Kidney epithelial cell (primary cell): ENCODE measurements around the gene PPFIBP1. TPM values are rescaled to one million over a fixed set of nuclear protein-coding genes. Genes with fewer than 3 reads are reported as not detected.
"Not testable (repeated sequence)": the region's sequence is repeated elsewhere in the genome, so short reads cannot be mapped to it uniquely, and the experiment has no call there.

Experiments
- DNase-seq: peaks from one replicate; pipeline ENCODE4 v3.0.0-alpha.2; 2010; ENCODE audit warnings: low read depth
- H3K27me3 ChIP-seq: 2 replicates; pipeline ENCODE4 v1.6.0; 2011; ENCODE audit warnings: low read length; ENCODE audit not compliant: control insufficient read depth, insufficient read depth
- H3K36me3 ChIP-seq: 2 replicates; pipeline ENCODE4 v1.5.1; 2011; ENCODE audit warnings: low read length; ENCODE audit not compliant: control insufficient read depth, insufficient read depth
- H3K4me3 ChIP-seq: 2 replicates; pipeline ENCODE4 v1.5.1; 2011; ENCODE audit warnings: low read depth, mild to moderate bottlenecking, control low read depth, low read length
- total RNA-seq: library from RNA; depleted of rRNA; stranded (reverse); fragments of >200 nt; gene quantifications from 2 replicates; pipeline ENCODE4 v1.2.3, GENCODE V29; 2015
- TF ChIP-seq, protein P1 (sequence below): IDR thresholded peaks from 2 replicates; pipeline ENCODE4 v1.5.1; 2011; ENCODE audit warnings: mild to moderate bottlenecking, moderate library complexity, low read length, control low read depth, inconsistent platforms; ENCODE audit not compliant: insufficient read depth, poor library complexity, severe bottlenecking

The PPFIBP1 gene
- total RNA-seq, 1 donor from 2014 or later: 119 TPM

DNA sequence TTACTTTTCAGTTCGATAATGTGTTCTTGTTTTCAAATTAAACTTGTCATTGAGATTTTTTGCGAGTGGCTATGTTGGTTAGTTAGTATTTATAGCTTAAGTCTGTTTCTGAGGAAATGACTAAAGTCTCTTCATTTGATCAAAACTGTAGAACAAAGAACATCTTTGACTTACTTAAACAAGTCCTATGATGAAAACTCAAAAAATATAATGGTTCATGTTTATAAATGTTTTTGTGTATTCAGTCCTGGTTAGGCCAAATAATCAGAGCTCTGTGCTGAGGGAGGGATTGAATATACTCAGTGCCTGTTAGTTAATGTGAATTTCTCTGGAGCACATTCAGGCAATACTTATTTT is 51.7 kb downstream of the PPFIBP1 start:
- peaks cover 2% of the 10 kb centered on the region for H3K36me3 ChIP-seq
- H3K4me3 ChIP-seq: no peak overlapping the region
- H3K27me3 ChIP-seq: no peaks in the 10 kb centered on the region
- DNase-seq: no peak
- TF ChIP-seq, protein P1, sequence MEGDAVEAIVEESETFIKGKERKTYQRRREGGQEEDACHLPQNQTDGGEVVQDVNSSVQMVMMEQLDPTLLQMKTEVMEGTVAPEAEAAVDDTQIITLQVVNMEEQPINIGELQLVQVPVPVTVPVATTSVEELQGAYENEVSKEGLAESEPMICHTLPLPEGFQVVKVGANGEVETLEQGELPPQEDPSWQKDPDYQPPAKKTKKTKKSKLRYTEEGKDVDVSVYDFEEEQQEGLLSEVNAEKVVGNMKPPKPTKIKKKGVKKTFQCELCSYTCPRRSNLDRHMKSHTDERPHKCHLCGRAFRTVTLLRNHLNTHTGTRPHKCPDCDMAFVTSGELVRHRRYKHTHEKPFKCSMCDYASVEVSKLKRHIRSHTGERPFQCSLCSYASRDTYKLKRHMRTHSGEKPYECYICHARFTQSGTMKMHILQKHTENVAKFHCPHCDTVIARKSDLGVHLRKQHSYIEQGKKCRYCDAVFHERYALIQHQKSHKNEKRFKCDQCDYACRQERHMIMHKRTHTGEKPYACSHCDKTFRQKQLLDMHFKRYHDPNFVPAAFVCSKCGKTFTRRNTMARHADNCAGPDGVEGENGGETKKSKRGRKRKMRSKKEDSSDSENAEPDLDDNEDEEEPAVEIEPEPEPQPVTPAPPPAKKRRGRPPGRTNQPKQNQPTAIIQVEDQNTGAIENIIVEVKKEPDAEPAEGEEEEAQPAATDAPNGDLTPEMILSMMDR: no peak

DNA sequence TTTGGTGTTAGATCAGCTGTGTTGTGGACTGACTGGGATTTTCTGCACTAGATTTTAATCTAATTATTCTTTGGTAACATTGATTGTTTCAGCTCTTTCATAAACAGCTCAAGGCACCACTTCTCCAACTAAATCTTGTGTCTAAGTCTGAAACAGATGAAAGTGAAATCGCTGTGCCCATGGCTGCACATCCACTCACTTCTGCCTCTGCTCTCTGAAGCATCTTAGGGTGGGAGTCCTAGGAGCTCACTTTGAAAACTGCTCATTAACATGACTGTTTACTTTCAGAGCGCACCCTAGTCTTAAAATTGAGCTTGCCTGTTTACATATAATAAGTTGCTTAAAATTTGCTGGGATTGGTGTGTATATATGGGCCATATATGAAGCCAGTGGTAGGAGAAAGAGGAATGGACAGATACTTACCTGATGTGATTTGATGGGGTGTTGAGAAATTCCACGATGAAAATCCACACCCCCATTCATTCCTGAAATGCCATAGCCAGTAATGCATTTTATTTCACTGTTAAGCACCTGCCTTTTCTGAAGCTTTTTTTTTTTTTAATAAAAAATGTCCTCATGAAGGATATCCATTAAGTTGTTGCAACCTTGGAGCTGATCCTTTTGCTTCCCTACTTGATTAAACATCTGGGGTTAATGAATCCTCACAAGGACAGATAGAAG is 52.8 kb downstream of the PPFIBP1 start:
- Histone ChIP-seq H3K36me3 (peaks cover 2% of the 10 kb centered on the region), H3K27me3 (no peaks in the 10 kb centered on the region), H3K4me3 (no peak overlapping the region)
- TF ChIP-seq, protein P1: no peak
- no peak for DNase-seq

DNA sequence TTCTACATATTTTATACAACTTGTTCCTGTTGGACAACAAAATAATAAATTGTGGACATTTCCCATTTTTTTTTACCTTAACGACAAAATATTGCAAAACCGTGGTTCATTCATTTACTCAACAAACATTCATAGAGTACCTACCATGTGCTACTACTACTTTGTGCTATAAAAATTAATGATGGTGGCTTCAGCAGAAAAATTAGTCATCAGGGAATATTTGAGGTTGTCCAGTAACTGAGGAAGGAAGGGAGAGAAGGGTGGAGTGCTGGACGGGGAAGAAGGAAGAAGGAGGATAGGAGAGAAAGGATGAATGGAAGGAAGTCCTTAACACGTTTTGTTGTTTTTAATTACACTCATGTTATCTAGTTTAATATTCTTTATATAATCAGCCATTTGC is 53.7 kb downstream of the PPFIBP1 start:
- TF ChIP-seq, protein P1: no peak
- DNase-seq: no peak
- H3K27me3 ChIP-seq: no peaks in the 10 kb centered on the region

DNA sequence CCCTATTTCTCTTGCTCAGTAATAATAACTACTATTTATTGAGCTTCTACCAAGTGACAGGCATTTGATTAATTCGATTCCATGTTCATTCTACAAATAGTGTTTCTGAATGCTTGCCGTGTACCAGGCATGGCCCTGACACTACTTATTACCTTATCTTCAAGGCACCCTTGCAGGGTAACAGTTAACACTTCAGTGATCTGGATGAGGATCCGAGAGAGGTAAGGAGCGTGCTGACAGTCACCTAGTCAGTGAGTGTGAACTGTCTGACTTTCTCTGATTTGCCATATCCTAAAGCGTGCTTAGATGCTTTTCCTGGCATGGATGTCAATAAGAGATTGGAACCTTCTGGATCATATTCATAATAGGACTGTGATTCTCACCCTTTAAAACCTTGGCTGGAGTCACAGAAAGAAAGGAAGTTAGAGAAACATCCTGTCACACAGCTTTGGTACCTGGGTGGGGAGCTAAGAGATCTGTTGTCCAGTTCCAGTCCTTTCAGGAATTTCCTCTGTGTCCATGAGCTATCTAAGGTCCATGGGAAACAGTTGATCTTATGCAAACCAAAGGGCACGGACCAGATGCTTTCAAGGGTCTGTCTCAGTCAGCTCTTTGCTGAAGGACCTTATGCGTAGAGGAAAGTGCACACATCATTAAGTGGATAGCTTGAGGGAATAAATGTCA is 54.8 kb downstream of the PPFIBP1 start:
- no peaks in the 10 kb centered on the region for H3K27me3 ChIP-seq
- DNase-seq: no peak
- TF ChIP-seq, protein P1: no peak
- no peak overlapping the region for H3K4me3 ChIP-seq
- H3K36me3 ChIP-seq: peaks cover 2% of the 10 kb centered on the region

More for the DNA sequence above, 53.7 kb downstream of the PPFIBP1 start:
- H3K36me3 ChIP-seq: peaks cover 2% of the 10 kb centered on the region
- H3K4me3 ChIP-seq: no peak overlapping the region

DNA sequence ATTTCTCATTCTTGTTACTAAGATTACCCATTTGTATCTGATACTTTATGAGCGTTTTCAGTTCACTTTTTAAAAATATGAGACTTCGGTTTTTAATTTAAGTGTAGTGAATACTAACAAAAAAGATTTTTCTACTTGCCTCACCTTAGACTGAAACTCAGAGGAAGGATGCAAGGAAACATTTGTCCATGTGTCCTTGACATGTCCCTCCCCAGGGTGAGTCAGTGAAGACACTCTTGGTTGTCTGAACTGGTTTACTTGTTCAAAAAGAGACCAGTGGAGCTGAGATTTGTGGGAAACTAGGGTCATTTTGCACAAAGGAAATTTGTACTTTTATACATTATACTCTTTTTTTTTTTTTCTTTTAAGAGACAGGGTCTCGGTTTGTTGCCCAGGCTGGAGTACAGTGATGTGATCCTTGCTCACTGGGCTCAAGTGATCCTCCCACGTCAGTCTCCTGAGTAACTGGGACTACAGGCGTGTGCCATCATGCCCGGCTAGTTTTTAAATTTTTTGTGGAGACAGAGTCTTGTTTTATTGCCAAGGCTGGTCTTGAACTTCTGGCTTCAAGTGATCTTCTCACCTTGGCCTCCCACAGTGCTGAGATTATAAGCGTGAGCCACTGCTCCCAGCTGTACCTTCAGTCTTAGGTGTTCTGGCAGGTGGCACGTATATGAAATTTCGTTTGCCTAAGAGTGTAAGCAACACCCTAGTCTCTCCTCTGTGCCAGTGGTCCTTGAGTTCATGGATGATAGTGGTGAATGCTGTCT is 56.7 kb downstream of the PPFIBP1 start:
- DNase-seq: no peak
- Histone ChIP-seq H3K4me3 (no peak overlapping the region), H3K36me3 (peaks cover 3% of the 10 kb centered on the region), H3K27me3 (no peaks in the 10 kb centered on the region)
- TF ChIP-seq, protein P1: no peak

DNA sequence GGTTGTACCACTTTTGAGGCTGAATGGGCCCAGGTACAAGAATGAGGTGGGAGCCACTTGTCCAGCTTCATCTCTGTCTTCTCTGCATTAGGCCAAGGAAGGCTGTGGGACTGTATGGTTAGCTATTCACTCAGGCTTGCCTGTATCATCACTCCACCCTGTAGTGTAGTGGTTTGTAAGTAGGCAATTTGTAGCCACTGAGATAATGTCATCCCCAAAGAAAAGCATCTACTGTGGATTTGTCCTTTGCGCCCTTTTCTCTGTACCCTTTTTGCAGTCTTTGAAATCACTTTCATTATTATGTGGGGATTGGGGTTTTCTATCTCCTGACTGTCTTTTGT is 57.3 kb downstream of the PPFIBP1 start:
- H3K36me3 ChIP-seq, H3K27me3 ChIP-seq, H3K4me3 ChIP-seq, DNase-seq: not testable (repeated sequence)

DNA sequence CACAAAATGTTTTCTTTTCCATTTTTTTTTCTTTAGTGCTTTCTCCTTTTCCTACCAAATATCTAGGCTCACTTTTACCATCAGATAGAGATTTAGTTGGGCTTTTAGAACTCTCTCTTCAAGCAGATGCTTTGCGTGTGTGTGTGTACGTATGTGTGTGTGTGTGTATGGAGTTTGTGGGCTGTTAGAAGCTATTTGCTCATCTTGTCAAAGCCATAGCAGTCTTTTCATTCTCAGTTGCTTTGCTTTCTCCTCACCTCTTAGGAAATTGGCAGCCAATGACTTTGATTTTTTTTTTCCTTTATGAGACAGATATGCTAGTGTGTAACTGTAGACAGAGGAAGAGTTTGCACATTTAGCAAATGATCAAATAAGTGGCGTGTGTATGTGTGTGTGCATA is 57.8 kb downstream of the PPFIBP1 start:
- H3K36me3 ChIP-seq, H3K4me3 ChIP-seq, H3K27me3 ChIP-seq, DNase-seq: not testable (repeated sequence)

DNA sequence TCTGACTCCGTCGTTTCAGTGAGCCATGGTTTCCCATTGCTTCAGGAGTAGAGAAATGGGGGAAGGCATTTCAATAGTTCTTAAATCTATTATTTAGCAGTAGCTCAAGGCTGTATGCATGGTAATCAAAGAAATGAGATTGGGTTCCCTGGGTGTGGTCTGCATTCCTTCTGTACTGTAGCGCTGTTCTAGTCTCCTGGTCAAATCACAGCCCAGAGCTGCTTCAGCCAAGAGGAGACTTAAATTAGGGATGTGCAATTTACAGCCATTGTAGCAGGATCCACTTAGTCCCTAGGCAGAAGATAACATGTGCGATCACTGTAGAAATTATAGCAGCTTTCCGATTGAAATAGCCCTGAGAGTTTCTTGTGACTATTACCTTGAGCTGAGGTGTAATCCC is 58.4 kb downstream of the PPFIBP1 start:
- not testable (repeated sequence) for H3K36me3 ChIP-seq, H3K4me3 ChIP-seq, DNase-seq, H3K27me3 ChIP-seq
